ENCODE data around the gene BLMH.

Gene BLMH

DNA sequence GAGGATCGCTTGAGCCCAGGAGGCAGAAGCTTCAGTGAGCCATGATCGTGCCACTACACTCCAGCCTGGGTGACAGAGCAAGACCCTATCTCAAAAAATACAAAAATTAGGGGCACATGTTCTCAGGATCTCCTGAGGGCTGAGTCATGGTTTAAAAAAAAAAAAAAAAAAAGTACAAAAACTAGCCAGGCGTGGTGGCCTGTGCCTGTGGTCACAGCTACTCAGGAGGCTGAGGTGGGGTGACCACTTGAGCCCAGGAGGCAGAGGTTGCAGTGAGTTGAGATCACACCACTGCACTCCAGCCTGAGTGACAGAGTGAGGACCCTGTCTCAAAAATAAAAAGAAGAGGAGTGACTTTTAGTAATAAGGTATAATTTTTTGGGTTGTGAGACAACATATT, 16.9 kb downstream of the BLMH start:
- no peaks in the 10 kb centered on the region for H3K9me3 ChIP-seq (replicated peaks; ENCODE audit: low read length)
- no peak overlapping the region for H3K9ac ChIP-seq (ENCODE audit: low read depth, low read length)
- peaks cover 4% of the 10 kb centered on the region for H3K4me1 ChIP-seq (ENCODE audit: control insufficient read depth, insufficient read depth, low read length)
- no peak overlapping the region for H3K4me3 ChIP-seq (ENCODE audit: low read length)
- peaks cover 50% of the 10 kb centered on the region for H3K36me3 ChIP-seq (ENCODE audit: insufficient read depth, low read length)
- H3K4me2 ChIP-seq (ENCODE audit: low read length) = no peak overlapping the region
- H3K27me3 ChIP-seq (ENCODE audit: control insufficient read depth, insufficient read depth, low read length) = no peaks in the 10 kb centered on the region

DNA sequence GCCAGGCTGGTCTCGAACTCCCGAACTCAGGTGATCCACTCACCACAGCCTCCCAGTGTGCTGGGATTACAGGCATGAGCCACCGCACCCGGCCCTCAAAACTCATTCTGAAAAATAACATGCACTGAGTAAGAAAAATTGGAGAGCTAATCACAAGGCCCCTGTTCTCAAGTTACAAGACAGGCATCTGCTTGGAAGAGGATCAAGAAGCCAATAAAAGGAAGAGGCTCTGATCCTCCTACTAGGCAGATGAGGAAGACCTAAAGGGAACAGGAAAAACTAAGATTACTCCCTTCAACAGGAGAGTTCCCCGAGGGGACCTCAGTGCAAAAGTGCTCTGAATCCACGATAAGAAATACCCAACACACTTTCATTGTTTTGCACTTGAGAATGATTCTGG, 18.4 kb downstream of the BLMH start:
- Histone ChIP-seq H3K4me2 (ENCODE audit: low read length) (no peak overlapping the region), H3K9me3 (replicated peaks; ENCODE audit: low read length) (no peaks in the 10 kb centered on the region), H3K36me3 (ENCODE audit: insufficient read depth, low read length) (peaks cover 52% of the 10 kb centered on the region), H3K27me3 (ENCODE audit: control insufficient read depth, insufficient read depth, low read length) (no peaks in the 10 kb centered on the region), H3K4me3 (ENCODE audit: low read length) (no peak overlapping the region), H3K9ac (ENCODE audit: low read depth, low read length) (no peak overlapping the region), H3K4me1 (ENCODE audit: control insufficient read depth, insufficient read depth, low read length) (peaks cover 4% of the 10 kb centered on the region)

DNA sequence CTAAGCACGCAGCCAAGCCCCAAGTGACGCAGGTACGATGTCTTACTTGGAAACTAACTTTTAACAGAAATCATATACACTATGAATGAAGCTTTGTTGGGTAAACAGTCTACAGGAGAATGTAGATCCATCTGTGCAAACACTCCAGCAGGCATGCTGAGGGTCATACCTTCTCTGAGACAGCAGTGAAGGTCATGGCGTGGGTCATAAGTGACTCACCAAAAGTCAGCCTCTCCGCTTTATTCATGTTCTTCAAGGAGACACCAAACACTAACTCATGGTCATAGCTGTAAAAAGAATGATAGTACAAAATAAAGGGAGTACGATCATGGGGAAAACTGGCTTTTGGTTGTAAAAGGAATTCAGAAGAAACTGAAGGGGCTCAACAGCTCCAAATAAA, 20.6 kb downstream of the BLMH start:
- H3K4me2 ChIP-seq (ENCODE audit: low read length) = no peak overlapping the region
- peaks cover 45% of the 10 kb centered on the region for H3K36me3 ChIP-seq (ENCODE audit: insufficient read depth, low read length)

DNA sequence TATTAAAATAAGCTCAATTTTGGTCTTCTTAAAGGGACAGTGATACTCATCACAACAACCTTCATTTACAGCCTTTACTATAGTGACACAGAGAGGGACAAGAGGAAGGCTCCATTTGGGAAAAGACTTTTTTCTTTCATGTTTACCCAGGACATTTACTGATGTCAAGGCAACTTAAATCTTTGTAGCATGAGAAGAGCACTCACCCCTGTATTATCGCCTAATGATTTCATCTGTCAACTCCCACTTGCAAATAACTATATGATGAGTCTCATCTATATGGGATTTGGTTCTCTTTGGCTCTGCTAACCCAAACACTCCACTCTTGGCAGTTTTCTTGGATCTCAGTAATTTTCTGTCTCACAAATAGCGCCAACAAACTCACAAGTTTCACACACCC, 24.1 kb downstream of the BLMH start:
- H3K4me3 ChIP-seq (ENCODE audit: low read length) = no peak overlapping the region
- peaks cover 51% of the 10 kb centered on the region for H3K36me3 ChIP-seq (ENCODE audit: insufficient read depth, low read length)
- no peak overlapping the region for H3K9ac ChIP-seq (ENCODE audit: low read depth, low read length)
- H3K27me3 ChIP-seq (ENCODE audit: control insufficient read depth, insufficient read depth, low read length) = no peaks in the 10 kb centered on the region
- no peaks in the 10 kb centered on the region for H3K9me3 ChIP-seq (replicated peaks; ENCODE audit: low read length)
- H3K4me2 ChIP-seq (ENCODE audit: low read length) = no peak overlapping the region
- H3K4me1 ChIP-seq (ENCODE audit: control insufficient read depth, insufficient read depth, low read length) = peaks cover 10% of the 10 kb centered on the region

More for the DNA sequence above, 20.6 kb downstream of the BLMH start:
- no peak overlapping the region for H3K9ac ChIP-seq (ENCODE audit: low read depth, low read length)
- H3K4me1 ChIP-seq (ENCODE audit: control insufficient read depth, insufficient read depth, low read length) = peaks cover 4% of the 10 kb centered on the region
- no peaks in the 10 kb centered on the region for H3K9me3 ChIP-seq (replicated peaks; ENCODE audit: low read length)
- no peaks in the 10 kb centered on the region for H3K27me3 ChIP-seq (ENCODE audit: control insufficient read depth, insufficient read depth, low read length)
- no peak overlapping the region for H3K4me3 ChIP-seq (ENCODE audit: low read length)

DNA sequence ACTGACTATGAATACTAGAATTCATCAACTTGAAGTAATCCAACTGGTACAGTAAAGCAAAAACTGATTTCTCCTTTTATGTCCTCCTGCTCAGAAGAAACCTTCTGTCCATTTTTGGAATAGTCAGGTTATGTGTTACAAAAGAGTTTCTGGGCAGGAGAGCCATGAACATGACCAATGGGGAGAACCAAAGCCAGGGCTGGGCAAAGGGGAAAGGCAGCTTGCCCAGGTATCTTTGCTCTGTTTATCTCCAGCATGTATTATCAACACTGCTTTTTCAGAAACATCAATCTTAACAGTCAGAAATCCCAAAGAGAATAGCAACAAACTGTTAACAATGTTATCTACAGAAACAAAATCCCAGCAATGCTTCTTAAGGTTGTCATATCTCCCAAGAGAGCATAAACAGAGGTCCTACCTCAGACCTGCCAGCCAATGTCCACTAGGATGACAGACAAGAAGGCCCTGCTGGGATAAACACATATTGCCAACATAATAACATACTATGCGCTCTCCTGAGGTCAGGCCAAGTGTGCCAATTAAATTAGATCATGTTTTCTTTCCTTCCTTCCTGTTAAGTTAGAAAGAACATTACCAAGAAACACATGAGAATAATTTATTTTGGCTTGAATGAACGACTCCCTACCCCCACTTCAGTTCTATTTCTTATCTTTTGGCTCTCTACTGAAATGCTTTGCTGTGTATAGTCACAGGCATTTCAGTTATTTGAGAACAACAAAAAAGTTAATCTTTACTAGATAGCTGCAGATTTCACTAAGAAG, 28.0 kb downstream of the BLMH start:
- H3K27me3 ChIP-seq (ENCODE audit: control insufficient read depth, insufficient read depth, low read length) = no peaks in the 10 kb centered on the region
- H3K4me3 ChIP-seq (ENCODE audit: low read length) = no peak overlapping the region
- H3K9ac ChIP-seq (ENCODE audit: low read depth, low read length) = no peak overlapping the region
- no peaks in the 10 kb centered on the region for H3K9me3 ChIP-seq (replicated peaks; ENCODE audit: low read length)
- peaks cover 46% of the 10 kb centered on the region for H3K36me3 ChIP-seq (ENCODE audit: insufficient read depth, low read length)
- peaks cover 6% of the 10 kb centered on the region for H3K4me1 ChIP-seq (ENCODE audit: control insufficient read depth, insufficient read depth, low read length)
- no peak overlapping the region for H3K4me2 ChIP-seq (ENCODE audit: low read length)

DNA sequence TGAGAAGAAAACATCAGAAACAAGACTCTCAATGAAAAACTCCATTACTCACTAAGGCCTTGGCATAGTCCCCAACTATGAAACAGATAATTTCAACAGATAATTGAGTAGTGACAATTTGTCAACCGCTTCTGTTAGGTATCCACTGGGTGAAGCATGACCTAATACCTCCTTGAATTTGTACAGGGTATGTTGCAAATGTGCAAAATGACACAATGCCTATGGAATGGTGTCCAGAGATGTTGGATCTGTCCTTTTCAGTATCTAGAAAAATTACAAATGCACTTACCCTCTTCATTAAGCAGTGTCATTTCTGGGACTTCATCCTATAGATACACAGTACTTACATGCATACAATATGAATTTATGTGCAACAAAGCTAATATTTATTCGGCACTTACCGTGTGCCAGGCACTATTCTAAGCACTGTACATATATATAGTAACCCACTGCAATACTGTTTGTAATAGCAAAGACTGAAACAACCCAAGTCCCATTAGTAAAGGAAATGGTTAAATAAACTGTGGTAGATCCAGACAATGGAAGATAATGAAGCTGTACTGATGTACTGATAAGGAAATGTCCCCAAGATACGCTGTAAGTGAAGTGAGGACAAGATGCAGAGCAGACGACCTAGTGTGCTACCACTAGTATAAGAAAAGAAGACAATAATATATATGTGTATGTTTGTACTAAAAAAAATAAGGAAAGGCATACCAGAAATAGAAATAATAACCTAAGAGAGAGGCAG, 34.8 kb downstream of the BLMH start:
- Histone ChIP-seq H3K9ac (ENCODE audit: low read depth, low read length) (no peak overlapping the region), H3K36me3 (ENCODE audit: insufficient read depth, low read length) (peaks cover 23% of the 10 kb centered on the region), H3K9me3 (replicated peaks; ENCODE audit: low read length) (no peaks in the 10 kb centered on the region), H3K4me2 (ENCODE audit: low read length) (no peak overlapping the region), H3K4me3 (ENCODE audit: low read length) (no peak overlapping the region), H3K4me1 (ENCODE audit: control insufficient read depth, insufficient read depth, low read length) (no peaks in the 10 kb centered on the region), H3K27me3 (ENCODE audit: control insufficient read depth, insufficient read depth, low read length) (no peaks in the 10 kb centered on the region)

DNA sequence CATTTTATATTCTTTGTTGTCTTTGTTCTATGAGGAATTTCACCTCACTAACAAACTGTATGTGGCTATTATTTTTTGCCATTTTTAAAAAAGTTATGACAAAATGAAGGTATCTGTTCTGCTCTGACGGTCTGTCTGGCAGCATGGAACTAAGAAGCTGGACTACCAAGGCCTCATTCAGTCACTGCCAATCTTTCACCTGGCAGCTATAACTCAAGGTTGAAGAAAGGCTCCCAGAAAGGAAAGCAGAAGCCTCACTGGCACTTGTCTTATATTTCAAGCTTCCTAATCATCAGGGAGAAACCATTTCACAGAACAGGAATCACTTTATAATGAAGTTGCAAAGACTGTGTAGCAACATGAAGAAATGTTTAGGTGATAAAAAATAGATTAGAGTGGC, 37.6 kb downstream of the BLMH start:
- no peak overlapping the region for H3K4me2 ChIP-seq (ENCODE audit: low read length)
- no peak overlapping the region for H3K4me3 ChIP-seq (ENCODE audit: low read length)
- H3K36me3 ChIP-seq (ENCODE audit: insufficient read depth, low read length) = peaks cover 7% of the 10 kb centered on the region
- H3K4me1 ChIP-seq (ENCODE audit: control insufficient read depth, insufficient read depth, low read length) = no peaks in the 10 kb centered on the region
- no peaks in the 10 kb centered on the region for H3K27me3 ChIP-seq (ENCODE audit: control insufficient read depth, insufficient read depth, low read length)
- no peak overlapping the region for H3K9ac ChIP-seq (ENCODE audit: low read depth, low read length)
- no peaks in the 10 kb centered on the region for H3K9me3 ChIP-seq (replicated peaks; ENCODE audit: low read length)

DNA sequence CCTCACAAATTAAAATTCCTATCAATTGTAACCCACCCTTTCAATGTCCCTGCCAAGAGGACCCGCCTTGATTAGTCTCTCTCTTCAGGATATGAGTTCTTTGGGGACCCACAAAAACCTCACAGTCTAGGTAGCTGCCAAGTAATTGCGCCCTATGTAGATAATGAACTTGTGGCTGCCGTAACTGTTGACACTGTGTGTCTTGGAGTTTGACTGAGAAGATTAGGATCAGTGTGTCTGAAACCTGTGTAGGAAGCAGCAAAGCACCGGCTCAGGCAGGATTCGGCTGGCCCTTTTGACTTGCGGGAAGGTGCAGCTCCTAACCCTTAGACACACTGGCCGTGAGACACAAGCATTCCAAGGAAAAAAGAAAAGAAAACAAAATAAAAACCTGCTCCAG, 38.4 kb downstream of the BLMH start:
- Histone ChIP-seq H3K27me3 (ENCODE audit: control insufficient read depth, insufficient read depth, low read length) (no peaks in the 10 kb centered on the region), H3K9ac (ENCODE audit: low read depth, low read length) (no peak overlapping the region), H3K36me3 (ENCODE audit: insufficient read depth, low read length) (peaks cover 12% of the 10 kb centered on the region), H3K4me3 (ENCODE audit: low read length) (no peak overlapping the region), H3K4me2 (ENCODE audit: low read length) (no peak overlapping the region), H3K9me3 (replicated peaks; ENCODE audit: low read length) (no peaks in the 10 kb centered on the region), H3K4me1 (ENCODE audit: control insufficient read depth, insufficient read depth, low read length) (no peaks in the 10 kb centered on the region)

DNA sequence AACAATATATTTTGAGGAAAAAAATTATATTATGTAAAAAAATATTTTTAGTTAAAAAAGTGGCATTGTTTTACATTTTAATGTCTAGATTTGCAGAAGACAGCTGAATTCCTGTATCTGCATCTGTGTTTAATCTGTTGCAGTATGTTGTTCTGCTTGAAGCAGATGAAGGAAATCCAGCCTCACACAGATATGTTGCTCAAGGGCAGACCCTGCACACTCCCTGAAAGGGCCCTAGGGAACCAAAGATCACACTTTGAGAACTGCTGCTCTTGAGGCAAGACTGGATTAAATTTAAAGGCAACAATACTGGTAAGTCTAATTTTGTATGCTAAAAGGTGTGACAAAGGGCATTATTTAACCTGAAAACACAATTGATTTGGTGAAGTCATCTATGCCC, 39.8 kb downstream of the BLMH start:
- Histone ChIP-seq H3K4me2 (ENCODE audit: low read length) (no peak overlapping the region), H3K9me3 (replicated peaks; ENCODE audit: low read length) (no peaks in the 10 kb centered on the region), H3K36me3 (ENCODE audit: insufficient read depth, low read length) (peaks cover 21% of the 10 kb centered on the region), H3K4me3 (ENCODE audit: low read length) (no peak overlapping the region), H3K9ac (ENCODE audit: low read depth, low read length) (no peak overlapping the region), H3K27me3 (ENCODE audit: control insufficient read depth, insufficient read depth, low read length) (no peaks in the 10 kb centered on the region), H3K4me1 (ENCODE audit: control insufficient read depth, insufficient read depth, low read length) (no peaks in the 10 kb centered on the region)

DNA sequence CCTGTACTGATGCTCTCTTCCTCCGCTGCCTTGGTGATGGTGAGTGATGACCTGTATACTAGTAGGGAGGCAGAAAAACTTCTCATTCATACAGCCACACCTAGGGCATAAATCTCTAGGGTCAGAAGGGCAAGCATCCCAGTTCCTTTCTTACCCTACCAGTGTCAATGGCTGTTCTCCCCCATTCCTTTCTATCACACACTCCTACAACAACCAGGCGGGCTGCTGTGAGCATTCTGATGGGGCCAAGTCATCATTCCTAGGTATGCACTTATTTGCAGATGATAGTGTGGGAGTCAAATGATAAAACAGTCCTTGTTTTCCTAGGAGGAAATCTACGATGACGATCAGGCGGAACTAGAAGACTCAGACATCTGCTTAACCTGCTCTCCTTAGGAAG, 42.3 kb downstream of the BLMH start:
- peaks cover 10% of the 10 kb centered on the region for H3K4me1 ChIP-seq (ENCODE audit: control insufficient read depth, insufficient read depth, low read length)
- no peaks in the 10 kb centered on the region for H3K9me3 ChIP-seq (replicated peaks; ENCODE audit: low read length)
- H3K4me3 ChIP-seq (ENCODE audit: low read length) = no peak overlapping the region
- no peak overlapping the region for H3K9ac ChIP-seq (ENCODE audit: low read depth, low read length)
- H3K36me3 ChIP-seq (ENCODE audit: insufficient read depth, low read length) = peaks cover 26% of the 10 kb centered on the region
- no peak overlapping the region for H3K4me2 ChIP-seq (ENCODE audit: low read length)
- no peaks in the 10 kb centered on the region for H3K27me3 ChIP-seq (ENCODE audit: control insufficient read depth, insufficient read depth, low read length)

DNA sequence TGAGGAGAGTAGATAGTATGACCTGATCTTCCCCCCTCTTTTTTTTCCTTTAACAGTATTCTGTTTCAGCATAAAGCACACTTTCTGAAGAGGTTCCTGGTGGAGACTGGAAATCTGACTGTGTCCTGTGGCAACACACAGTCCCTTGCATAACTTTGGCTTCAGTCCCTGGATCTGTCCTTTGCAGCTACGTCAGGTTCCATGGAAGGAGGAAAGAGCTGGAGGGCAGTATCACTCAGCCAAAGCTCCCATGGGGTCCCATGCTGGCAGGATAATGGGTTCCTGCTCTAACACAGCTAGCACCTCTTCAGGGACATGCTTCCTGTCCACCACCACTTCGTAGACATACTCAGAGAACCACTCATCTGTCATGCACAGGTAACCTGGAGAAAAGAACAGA, 43.0 kb downstream of the BLMH start:
- Histone ChIP-seq H3K9me3 (replicated peaks; ENCODE audit: low read length) (no peaks in the 10 kb centered on the region), H3K27me3 (ENCODE audit: control insufficient read depth, insufficient read depth, low read length) (no peaks in the 10 kb centered on the region), H3K9ac (ENCODE audit: low read depth, low read length) (no peak overlapping the region), H3K36me3 (ENCODE audit: insufficient read depth, low read length) (peaks cover 26% of the 10 kb centered on the region), H3K4me1 (ENCODE audit: control insufficient read depth, insufficient read depth, low read length) (peaks cover 11% of the 10 kb centered on the region), H3K4me3 (ENCODE audit: low read length) (no peak overlapping the region), H3K4me2 (ENCODE audit: low read length) (no peak overlapping the region)

DNA sequence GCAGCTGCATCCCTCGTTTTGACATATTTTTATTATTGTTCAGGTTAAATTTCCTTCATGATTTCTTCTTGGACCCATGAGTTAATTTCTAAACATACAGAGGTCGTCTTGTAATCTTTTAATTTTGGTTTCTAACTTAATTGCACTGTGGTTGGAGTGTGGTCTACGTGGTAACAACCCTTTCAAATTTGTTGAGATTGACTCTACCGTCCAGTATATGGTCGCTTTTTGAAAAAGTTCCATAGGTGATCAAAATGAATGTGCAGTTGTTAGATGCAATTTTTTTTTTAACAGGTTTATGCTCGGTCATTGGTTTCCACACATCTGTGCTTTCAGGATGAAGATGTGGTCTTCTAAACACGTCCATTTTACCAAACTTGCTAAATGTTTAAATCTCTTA, 45.3 kb downstream of the BLMH start:
- H3K4me3 ChIP-seq (ENCODE audit: low read length) = no peak overlapping the region
- H3K9me3 ChIP-seq (replicated peaks; ENCODE audit: low read length) = no peaks in the 10 kb centered on the region
- H3K4me2 ChIP-seq (ENCODE audit: low read length) = no peak overlapping the region
- peaks cover 11% of the 10 kb centered on the region for H3K4me1 ChIP-seq (ENCODE audit: control insufficient read depth, insufficient read depth, low read length)
- no peaks in the 10 kb centered on the region for H3K27me3 ChIP-seq (ENCODE audit: control insufficient read depth, insufficient read depth, low read length)
- H3K36me3 ChIP-seq (ENCODE audit: insufficient read depth, low read length) = peaks cover 26% of the 10 kb centered on the region
- H3K9ac ChIP-seq (ENCODE audit: low read depth, low read length) = no peak overlapping the region

All from skeletal muscle satellite cell (primary cell).